Stimulated activated CD4-positive, alpha-beta T cell treated with anti-CD3 and anti-CD28 coated beads, Interleukin-1b, Interleukin-23, amount 100 ng/mL, for 24 hours (primary cell): ENCODE measurements around the gene DPH1.
A peak's percentile ranks its signal among the peaks of the same experiment; 100 is the strongest.

Experiments used
- DNase-seq, 4 experiments: peaks; one replicate each; pipeline ENCODE4 v3.0.0-alpha.2; 2020; ENCODE audit warnings: low read depth in 4 of 4, low spot score in 1 of 4

Gene DPH1

DNA sequence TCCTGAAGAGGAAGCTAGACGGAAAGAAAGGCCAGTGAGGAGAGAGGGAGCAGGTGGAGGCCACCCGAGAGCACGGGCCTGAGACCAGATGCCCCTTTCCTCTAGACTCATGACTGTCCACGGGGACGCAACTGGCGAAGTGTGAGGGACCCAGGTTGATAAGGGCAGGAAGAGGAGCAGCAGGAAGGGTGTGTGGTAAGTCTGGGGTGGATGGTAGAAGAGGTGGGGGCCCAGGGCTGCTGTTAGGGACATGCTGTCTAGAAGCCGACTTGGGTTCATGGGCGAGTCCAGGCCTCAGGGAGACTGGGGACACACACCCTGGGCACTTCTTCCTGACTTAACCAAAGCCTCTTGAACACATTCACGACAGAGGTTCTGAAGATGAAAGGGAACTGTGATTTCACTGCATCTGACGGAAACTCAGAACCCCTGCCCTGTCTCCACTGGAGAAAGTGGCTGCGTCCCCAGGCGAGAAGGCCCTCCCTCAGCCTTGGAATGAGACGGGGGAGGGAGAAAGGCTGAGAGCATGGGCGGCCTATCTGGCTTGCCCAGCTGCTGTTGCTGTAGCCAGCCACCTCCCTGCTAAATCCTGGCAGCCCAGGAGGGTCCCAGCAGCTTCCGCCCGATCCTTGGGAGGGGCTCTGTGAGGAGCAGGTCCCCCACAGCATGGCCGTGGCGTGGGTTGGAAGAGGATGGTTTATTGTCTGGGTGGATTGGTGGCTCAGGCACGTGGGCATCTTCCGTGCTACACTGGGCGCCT is 30.9 kb downstream of the DPH1 start:
- no peak for DNase-seq

DNA sequence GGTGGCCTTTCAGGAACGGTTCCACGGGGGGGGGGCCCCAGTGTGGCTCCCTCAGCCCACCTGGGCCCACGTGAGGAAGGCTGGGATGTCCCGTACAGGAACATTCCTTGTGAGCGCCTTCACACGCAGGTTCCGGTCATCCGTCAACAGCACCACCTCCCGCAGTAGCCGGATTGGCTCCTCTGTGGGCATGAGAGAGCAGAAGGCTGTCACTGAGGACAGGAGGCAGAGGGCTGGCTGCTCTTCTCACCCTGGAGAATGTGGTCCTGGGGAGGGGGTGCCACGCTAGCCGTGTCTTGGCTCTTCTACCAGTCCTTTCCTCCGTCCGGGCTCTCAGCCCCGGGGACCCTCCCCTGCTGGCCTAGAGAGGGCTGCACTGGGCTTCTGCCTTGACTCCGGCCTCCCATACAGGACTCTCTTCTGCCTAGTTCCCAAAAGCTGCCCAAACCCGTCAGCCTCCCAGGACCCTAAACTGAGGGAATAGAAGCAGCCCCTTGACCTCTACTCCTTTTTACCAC is 31.5 kb downstream of the DPH1 start:
- no peak for DNase-seq

DNA sequence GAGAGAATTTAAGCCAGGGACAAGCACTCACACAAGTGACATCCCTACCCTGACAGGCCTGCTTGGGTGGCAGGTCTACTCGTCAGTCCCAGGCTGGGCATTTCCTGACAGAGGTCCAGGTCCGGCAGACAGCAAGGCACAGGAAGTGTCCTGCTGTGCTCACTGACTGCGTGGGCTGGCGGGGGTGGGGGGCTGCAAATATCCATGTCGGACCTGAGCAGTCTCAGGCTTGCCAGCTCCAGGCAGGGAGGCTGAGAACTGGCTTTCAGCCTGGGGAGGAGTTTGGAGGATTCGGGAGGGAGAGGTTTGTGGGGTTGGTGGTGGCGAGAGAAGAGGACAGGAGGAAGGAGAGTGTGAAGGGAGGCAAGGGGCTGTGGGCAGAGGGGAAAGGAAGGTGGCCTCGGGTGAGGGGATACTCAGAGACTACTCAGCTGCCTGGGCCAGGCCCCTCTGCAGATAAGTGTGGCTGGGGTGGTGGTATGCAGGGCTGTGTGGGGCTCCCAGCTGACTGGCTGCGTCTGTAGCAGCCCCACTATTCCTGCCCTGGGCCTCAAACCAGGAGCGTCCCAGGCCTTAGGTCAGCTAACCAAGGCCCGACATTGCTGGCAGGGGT is 32.7 kb downstream of the DPH1 start:
- no peak for DNase-seq

DNA sequence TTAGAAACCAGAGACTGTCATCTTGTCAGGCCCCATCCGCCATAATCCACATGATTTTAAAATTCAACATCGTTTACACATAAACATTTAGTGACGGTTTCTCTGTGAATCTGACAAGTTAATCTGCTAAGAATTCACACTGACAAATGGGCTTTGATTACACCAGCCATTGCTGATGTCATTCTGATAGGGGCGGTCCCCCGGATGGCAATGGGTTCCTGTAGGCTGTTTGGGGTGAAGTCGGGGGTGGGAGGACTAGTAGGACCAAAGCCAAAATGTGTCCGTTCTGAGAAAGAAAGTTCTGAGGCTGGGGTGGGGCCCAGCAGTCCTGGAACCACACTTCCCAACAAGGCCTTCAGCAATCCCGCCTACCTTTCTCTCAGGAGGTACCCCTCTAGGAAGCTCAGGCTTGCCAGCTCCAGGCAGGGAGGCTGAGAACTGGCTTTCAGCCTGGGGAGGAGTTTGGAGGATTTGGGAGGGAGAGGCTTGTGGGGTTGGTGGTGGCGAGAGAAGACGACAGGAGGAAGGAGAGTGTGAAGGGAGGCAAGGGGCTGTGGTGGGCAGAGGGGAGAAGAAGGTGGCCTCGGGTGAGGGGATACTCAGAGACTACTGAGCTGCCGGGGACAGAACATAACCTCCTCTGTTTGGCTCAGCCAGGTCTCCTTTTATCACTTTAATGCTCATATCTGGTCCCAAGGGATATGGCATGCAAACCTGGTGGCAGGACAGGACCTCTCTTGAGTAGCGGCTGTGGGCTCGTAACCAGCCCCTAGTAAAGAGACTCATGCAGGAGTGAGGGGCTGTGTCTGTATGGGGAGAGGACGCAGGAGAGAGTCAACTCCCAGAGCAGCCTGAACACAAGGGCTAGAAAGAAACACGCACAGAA is 33.6 kb downstream of the DPH1 start:
- DNase-seq, result no peak

DNA sequence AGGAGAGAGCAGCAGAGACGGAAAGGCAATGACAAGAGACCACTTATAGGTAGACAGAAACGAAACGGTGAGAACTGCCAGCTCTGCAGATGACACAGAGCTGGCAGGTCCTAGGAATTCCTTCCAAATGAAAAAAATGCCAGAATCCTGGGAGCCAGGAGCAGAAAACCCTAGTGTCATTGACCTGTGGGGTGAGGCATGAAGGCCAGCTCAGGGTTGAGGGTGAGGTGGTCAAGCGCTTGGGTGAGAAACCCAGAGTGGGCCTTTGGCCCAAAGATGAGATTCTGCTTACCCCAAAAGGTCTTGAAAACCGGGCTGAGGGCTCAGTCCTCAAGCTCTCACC is 34.2 kb downstream of the DPH1 start:
- no peak for DNase-seq

DNA sequence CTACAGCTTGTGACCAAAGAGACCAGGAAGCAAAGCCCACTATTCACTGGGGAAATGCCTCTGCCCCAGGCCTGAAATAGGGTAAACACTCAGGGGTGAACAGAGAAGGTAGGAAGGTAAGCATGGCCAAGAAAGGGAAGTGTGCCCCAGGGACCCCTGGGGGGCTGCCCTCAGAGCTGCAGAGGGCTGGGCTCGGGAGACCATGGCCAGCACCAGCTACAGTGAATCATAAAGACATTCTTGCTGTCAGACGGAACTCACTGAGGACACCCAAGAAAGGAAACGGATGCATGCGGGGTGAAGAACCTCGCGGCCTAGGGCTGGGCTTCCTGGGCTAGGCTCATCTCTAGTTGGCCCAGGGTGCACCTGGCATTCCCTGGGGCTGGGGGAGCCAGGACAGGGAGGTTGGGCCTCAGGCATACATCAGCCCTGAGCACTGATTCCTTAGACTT is 34.6 kb downstream of the DPH1 start:
- DNase-seq, result no peak

DNA sequence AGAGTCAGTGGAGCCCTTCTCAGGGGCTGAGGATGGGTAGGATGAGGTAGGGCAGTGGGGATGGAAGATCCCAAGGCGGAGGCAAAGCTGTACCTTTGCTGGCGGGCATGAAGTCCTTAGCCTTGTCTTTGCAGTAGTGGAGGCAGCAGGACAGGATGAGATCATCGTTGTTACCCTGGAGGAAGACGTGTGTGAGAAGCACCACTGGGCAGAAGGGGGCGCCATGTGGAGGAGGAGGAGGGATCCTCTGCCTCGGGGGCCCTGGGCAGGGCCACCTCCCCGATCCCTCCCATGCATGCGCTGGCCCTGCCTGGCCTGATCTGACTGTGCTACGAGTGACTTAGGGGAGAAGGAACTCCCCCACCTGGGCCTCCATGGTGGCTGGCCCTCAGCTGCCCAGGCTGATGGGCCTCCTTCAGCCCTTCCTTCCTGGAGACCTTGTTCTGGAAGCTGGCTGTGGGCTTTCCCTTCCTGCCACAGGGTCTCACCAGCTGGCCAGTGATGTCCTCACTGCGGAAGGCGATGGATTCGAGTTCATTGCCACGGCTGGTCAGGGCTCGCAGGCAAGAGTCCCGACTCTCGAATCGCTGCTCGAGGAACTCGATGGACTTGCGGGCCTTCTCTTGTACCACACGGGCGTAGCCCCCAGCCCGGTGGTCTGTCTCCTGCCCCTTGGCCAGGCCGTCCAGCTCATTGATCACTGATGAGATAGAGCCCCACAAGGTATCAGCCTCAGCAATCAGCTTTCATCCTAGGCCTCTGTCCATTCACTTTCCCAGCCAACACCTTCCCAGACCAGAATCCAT is 35.2 kb downstream of the DPH1 start:
- DNase-seq, result peak in 1 of 4 experiments; percentile 62

DNA sequence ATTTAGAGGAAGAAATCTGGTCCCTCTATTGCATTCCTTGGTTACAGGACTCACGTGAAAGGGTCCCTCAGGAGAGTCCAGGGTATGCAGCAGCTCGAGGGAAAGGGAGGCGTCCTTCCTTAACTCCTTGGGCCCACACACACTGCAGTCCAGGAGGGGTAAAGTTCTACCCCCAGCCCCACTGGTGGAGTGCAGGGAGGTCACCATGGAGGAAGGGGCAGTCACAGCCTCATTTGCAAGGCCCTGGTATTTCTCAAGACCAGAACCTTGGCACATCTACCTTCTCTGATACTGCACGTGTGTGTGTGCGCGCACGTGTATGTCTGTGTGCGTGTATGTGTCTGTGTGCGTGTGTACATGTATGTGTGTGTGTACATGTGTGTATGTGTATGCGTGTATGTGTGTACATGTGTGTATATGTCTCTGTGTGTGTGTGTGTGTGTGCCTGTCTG is 36.0 kb downstream of the DPH1 start:
- DNase-seq, result no peak

DNA sequence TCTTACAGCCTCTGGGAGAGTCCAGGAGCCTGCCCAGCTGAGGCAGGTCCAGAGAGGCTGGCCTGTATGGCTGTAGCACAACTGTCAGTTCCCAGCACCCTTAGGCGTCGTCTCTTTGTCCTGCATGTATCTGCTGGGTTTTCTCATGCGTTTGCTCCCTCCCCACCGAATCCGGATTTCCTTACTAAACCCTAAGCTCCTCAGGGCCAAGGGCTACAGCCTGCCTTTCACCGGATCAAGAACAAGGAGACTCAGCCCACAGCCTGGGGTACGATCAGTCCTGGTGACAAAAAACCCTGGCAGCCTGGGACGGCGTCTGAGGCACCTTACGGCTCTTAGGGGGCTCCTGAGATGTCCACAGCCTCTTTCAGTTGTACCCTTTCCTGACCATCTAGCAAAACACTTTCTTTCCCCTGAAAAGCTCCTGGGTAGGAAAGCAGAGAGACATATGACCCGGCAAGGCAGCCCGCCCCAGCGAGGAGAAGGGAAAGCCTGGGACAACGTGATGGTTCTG is 37.2 kb downstream of the DPH1 start:
- DNase-seq, result no peak

DNA sequence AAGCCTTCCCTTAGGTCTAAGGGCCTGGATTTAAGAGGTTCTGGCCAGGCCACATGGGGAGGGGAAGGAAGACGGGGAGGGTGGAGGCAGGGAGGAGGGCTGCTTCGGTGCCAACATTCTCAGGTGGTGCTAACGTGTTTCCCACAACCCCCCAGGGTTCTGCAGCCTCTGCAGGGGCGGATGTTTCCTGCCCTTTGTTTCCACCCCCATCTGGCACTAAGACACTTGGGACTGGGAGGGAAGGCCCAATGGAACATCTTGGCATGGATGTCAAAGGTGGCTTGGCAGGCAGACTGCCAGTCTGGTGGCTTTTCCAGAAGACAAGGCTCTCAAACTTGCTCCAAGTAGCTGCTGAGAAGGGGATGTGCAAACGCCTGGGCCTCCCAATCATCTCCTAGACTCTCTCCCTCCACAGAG is 37.7 kb downstream of the DPH1 start:
- no peak for DNase-seq

DNA sequence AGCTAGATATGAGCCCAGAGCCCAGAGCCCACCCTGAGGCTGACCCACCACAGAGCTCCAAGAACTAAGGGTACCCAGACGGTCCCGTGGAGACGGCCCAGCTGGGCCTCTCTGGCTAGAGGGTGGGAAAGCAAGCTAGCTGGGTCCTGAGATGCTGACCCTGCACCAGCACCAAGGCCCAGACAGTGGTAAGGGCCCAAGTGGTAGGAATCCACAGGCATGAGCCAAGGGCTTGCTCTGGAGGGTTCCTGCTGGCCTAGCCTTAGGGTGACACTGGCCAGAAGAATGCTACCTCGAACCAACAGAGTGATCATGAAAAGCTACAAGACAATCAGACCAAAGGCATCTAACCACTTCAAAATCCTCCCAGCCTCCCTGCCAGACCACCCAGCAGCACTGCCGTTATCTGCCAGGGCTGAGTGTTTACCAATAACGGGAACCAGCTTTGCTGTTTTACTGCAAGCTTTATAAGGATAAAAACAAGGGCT is 38.1 kb downstream of the DPH1 start:
- no peak for DNase-seq

DNA sequence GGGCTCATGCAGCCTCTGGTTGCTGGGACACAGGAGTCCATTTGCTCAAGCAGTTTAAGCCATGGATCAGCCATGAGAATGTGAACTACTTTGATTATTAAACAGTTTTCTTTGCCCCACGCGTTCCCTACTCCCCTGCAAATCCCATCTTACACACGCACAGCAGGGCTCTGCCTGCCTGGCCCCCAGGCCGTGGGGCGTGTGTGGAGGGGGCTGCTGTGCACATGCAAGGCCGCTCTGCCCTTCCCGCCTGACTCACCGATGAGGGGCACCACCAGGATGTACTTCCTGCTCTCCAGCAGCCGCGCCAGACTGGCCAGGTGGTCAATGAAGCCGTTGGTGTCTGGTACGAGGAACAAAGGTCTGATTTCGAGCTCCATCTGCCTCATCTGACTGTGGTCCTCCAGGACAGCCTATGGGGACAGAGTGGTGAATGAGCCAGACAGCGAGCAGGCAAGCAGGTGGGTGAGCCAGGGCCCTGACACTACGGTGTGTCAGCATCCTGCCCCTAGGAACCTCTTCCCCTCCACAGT is 38.6 kb downstream of the DPH1 start:
- DNase-seq, result no peak

DNA sequence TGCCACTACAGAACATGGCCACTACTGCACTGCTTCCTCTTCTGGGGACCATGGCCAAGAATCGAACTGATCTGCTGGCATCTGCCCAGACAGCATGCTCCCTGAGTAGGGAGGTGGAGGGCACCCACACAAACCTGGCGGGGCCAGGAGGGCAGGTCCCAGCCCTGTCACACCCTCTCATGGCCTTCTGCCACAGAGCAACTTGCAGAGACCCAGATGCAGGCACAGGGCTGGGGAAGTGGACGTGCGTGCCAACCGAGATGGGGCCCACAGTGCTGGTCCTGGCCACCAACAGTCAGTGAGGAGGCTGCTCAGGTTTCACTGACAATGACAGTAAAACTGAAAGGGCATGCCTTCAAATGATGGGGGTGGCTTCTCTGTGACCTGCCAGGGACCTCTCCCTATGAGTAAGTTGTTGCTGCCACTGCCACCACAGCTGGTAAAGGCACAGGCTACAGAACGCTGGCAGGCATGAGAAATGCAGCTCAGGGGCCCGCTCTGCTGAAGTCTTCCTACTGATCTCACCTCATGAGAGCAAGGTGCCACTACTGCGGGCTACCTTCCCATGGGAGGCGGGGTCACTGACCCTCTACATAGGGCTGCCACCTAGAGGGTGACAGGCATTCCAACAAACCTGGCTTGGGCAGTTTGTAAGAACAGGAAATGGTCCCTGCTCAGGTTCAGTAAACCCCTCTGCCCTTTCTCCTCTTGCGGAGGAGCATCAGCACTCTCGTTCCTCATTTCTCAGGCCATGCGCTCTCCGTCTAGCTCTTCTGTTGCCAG is 40.5 kb downstream of the DPH1 start:
- peak in 1 of 4 experiments; percentile 64 for DNase-seq

DNA sequence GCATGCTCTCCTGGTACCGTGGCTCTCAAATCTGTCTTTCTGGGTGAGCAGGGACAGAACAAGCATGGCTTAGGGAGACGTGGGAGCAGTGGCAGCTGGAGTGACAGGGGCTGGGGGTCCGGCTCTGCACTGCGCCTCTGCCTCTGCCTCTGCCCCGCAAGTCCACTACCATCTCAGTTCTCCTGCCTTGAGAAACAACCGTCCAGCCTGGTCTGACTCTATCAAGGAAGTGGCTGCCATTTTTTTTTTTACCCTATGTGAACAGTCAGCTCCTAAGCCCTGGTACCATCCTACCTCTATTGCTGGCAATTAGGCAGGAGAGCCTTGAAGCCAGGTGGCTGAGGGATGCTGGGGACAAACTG is 41.1 kb downstream of the DPH1 start:
- no peak for DNase-seq

DNA sequence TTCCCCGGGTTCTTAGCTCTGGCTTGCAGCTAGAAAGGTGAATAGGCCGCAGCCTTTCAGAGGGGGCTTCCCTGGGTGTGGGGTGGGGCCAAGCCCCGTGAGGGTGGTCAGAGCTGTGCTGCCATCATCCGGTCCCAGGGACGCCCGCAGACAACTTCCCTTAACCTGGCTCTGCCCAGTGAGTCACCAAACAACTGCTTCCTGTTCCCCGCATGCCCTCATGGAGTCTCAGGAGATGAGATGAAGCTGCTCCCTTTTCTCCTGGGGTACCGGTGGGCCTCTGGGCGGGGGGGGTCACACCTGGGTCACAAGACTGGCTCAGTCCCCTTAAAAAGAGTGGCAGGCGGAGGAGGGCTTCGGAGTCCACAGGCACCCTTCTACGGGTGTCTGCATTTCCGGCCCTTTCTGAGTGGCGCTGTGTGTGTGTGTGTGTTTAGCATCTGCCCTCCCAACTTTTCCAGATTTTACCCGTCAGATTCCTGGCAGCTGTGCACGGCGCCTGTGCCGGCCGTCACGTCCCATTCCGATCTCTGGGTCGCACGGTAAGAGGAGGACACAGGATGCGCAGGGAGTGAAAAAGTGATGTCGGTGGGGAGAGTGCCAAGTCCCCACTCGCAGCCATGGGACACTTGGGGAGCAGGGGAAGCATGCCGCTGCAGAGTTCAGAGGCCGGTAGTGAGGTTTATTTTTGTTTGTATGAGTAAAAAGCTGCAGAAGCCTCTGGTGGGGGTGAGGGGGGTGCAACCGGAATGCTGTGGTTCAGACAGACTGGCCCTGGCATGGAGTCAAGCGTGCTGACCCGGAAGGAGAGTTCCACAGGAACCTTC is 41.7 kb downstream of the DPH1 start:
- no peak for DNase-seq

DNA sequence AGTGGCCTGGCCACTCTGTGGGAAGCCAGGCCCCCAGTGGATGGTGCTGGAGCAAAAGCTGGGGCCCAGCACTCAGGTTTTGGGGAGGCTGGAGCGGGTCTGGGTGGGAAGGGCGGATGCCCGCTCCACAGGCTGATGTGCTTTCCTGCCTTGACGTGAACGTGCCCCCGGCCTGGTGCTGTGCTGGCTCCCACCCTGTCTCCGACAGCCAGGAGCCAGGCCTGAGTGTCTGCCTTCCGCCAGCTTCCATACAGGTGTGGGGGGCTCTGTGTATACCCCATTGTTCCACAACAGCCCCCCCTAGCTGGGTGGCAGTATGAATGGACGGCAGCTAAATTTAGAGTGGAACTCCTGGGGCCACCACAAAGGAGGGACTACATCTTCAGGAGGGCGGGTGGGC is 45.0 kb downstream of the DPH1 start:
- no peak for DNase-seq

DNA sequence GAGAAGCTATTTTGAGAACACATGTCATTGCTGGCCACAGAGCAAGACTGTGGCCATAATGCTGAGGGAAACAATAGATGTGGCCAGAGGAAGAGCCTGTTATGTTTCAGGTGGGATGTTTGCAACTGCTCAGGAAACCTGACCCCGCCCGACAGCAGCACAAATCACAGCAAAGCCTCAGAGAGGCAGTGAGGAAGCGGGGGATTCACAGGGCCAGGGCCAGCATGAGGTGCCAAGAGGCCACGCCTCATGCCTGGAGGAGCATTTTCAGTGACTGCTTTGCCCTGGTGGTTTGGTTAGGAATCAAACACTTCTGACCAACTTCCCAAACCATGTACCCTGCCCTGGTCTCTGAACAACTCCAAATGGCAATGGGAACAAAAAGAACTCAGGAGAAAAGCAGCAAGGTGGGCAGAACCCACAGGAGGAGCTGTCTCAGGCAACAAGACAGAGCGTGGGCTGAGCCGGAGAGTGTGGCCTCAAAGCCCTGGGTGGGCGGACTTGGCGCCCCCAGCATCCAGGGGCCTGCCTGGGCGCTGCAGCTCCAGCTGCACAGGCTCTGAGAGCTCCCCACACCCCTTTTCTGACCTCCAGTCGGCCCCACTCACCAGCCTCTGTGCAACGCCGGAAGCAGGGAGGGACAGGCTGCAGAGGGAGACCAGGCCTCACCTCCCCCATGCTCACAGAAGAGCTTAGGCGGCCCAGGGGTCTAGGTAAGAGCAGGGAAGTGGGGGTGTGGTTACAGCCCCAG is 45.6 kb downstream of the DPH1 start:
- DNase-seq, result no peak
